Chondrocyte (in vitro differentiated cells): Measurements from ENCODE around the gene NAV3. TPM values are rescaled to one million over a fixed set of nuclear protein-coding genes. Genes with fewer than 3 reads are reported as not detected.

Source experiments
- DNase-seq: peaks from one replicate; pipeline ENCODE4 v3.0.0; 2021; ENCODE audit warnings: mixed read lengths, low spot score
- H3K27ac Mint-ChIP-seq: one replicate; pipeline ENCODE4 v1.8.0; 2021; ENCODE audit warnings: mild to moderate bottlenecking, moderate library complexity, mixed read lengths; ENCODE audit not compliant: unreplicated experiment
- H3K27me3 Mint-ChIP-seq: 2 replicates; pipeline ENCODE4 v1.8.0; 2021; ENCODE audit warnings: low read depth, mixed read lengths
- H3K36me3 Mint-ChIP-seq: 2 replicates; pipeline ENCODE4 v1.8.0; 2021; ENCODE audit warnings: low read depth, mixed read lengths
- H3K4me1 Mint-ChIP-seq: 2 replicates; pipeline ENCODE4 v1.8.0; 2021; ENCODE audit warnings: low read depth, mild to moderate bottlenecking, mixed read lengths
- H3K4me3 Mint-ChIP-seq: one replicate; pipeline ENCODE4 v1.8.0; 2021; ENCODE audit warnings: mild to moderate bottlenecking, moderate library complexity, mixed read lengths; ENCODE audit not compliant: unreplicated experiment
- H3K9me3 Mint-ChIP-seq: 2 replicates; pipeline ENCODE4 v1.8.0; 2021; ENCODE audit warnings: low read depth, mixed read lengths
- CTCF ChIP-seq: fragments of 200-600 bp; sonication (generic); IDR thresholded peaks from 2 replicates; pipeline ENCODE4 v1.5.0; 2021; ENCODE audit warnings: antibody characterized with exemption, mild to moderate bottlenecking, moderate library complexity
- total RNA-seq: library from RNA; stranded (reverse); gene quantifications from 3 replicates; pipeline ENCODE4 v1.2.1, GENCODE V29; 2021

The NAV3 gene
- total RNA-seq, 1 donor from 2014 or later, result 29.9 TPM

GRCh38 chr12:78229591-78230101 is 399.0 kb downstream of the NAV3 start:
- Mint-ChIP-seq H3K4me3 (no peak overlapping the region), H3K4me1 (peaks cover 19% of the 10 kb centered on the region), H3K9me3 (peaks cover 4% of the 10 kb centered on the region), H3K36me3 (no peaks in the 10 kb centered on the region), H3K27ac (no peak overlapping the region), H3K27me3 (no peaks in the 10 kb centered on the region)
- DNase-seq, result no peak
- peak; percentile 77 for TF ChIP-seq CTCF

- H3K4me1 Mint-ChIP-seq, result peaks cover 9% of the 10 kb centered on the region
- no peak overlapping the region for H3K4me3 Mint-ChIP-seq
- H3K27me3 Mint-ChIP-seq, result no peaks in the 10 kb centered on the region
- no peak for DNase-seq
- H3K9me3 Mint-ChIP-seq, result peaks cover under 1% of the 10 kb centered on the region
- H3K36me3 Mint-ChIP-seq, result no peaks in the 10 kb centered on the region
- no peak for TF ChIP-seq CTCF
- no peak overlapping the region for H3K27ac Mint-ChIP-seq
These were observed 402.1 kb downstream of the NAV3 start for GRCh38 chr12:78232756-78233155.

DNA sequence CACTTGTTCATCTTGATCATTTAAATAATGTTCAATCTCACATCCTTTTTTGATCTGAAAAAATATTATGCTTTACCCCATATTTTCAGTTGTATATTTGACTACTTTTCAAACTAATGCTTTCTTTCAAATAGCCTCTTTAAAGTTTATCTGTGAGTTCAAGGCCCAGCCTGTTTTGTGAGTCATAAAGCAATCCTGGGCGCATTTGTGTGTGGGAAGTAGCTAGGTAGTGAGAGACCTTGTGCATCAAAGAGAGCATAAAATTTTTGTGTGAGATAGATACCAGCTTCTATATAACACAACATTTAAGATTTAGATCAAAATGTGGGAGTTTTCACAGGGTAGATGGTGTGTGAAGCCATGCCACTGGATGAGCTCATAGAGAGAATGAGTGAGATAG is 405.6 kb downstream of the NAV3 start:
- Mint-ChIP-seq H3K27ac (no peak overlapping the region), H3K4me3 (no peak overlapping the region), H3K4me1 (peaks cover 11% of the 10 kb centered on the region), H3K27me3 (no peaks in the 10 kb centered on the region), H3K9me3 (peaks cover 3% of the 10 kb centered on the region), H3K36me3 (no peaks in the 10 kb centered on the region)
- no peak for DNase-seq
- no peak for TF ChIP-seq CTCF

DNA sequence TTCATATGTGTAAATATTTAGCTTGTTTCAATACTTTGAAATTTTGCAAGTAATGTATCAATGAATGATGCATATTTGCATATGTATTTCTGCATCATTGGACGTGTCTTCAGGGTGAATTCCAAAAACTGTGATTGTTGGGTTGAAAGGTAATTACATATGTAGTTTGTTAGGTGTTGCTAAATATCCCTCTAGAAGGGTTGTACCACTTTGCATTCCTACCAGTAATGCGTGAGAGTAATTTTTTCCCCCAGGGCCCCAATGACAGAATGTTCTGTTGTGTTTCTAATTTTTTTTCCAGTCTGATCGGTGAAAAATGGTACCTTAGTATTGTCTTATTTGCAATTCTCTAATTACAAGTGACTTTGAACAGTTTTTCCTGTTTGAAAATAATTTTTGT is 408.9 kb downstream of the NAV3 start:
- Mint-ChIP-seq H3K36me3 (no peaks in the 10 kb centered on the region), H3K27me3 (no peaks in the 10 kb centered on the region), H3K4me3 (no peak overlapping the region), H3K4me1 (peaks cover 11% of the 10 kb centered on the region), H3K9me3 (peaks cover 3% of the 10 kb centered on the region), H3K27ac (no peak overlapping the region)
- DNase-seq, result no peak
- TF ChIP-seq CTCF, result no peak

- no peak for TF ChIP-seq CTCF
- no peak overlapping the region for H3K27ac Mint-ChIP-seq
- H3K27me3 Mint-ChIP-seq, result no peaks in the 10 kb centered on the region
These were observed 410.1 kb downstream of the NAV3 start for GRCh38 chr12:78240827-78241226.

More at GRCh38 chr12:78240827-78241226, 410.1 kb downstream of the NAV3 start:
- H3K4me1 Mint-ChIP-seq, result peaks cover 11% of the 10 kb centered on the region
- peaks cover 3% of the 10 kb centered on the region for H3K9me3 Mint-ChIP-seq
- DNase-seq, result no peak
- H3K36me3 Mint-ChIP-seq, result no peaks in the 10 kb centered on the region
- H3K4me3 Mint-ChIP-seq, result no peak overlapping the region
